Dedifferentiated amniotic fluid mesenchymal stem cell (primary cell): ENCODE data around the gene CPXM1.

Experiments used
- DNase-seq: peaks from one replicate; pipeline ENCODE4 v3.0.0-alpha.2; 2016; ENCODE audit errors: extremely low spot score

The CPXM1 gene

DNA sequence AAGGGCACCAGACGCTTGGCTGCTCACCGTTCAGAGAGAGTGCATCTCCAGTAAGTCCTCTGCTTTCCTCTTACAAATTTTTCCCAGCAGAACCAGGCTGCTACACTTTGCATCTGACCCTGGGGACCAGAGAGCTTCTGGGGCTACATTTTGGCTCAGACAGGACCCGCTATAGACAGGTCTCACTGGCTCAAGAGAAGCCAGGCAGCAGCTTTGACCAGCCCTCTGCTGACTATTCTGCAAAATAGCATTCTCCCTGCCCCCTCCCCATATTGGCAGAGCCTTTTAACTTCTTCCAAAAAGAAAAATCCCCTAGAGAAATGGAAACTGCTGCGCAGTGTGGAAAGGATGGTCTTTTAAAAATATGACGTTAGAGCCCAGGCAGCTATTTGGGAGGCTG is 37.2 kb downstream of the CPXM1 start:
- no peak for DNase-seq

DNA sequence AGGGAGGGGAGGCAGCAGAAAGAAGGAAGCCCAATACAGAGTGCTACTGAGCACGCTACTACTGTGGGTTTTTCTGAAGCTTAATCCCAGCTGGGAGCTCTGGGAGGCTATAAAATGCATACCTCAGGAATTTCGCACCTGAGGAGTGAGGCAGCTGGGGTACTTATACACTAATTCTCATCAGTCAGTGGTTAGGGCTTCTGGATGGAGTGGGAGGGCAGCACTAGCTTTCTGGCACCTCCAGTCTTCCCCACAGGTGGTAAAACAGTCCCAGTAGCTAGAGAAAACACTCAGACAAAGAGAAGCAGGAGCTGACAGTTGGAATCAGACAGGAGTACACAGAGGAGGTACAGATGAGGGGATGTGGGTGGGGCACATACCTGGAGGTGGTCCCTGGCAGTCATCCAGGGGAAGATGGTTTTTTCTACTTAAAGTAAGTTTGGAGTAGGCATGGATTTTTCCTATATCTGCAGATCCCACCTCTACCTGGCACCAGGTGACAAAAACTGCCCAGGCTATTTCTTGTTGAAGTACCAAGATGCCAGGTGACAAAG is 37.8 kb downstream of the CPXM1 start:
- no peak for DNase-seq

DNA sequence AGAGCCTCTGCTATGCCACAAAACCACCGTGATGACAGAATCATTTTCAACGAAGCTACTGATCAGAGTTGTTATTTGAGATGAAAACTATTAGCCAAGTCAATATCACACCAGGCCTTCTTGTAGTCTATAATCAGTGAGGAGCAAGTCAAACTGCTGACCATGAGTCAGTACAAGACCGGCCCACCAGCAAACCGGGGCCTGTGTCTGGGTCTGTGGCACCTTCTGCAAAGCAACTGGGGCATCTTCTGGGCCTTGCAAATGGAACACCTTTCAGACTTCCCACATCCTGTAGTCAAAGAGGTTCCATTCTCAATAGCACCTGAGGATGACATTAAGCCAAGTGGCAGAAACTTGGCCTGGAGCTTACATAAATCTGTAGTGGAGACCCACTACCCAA is 38.5 kb downstream of the CPXM1 start:
- no peak for DNase-seq

DNA sequence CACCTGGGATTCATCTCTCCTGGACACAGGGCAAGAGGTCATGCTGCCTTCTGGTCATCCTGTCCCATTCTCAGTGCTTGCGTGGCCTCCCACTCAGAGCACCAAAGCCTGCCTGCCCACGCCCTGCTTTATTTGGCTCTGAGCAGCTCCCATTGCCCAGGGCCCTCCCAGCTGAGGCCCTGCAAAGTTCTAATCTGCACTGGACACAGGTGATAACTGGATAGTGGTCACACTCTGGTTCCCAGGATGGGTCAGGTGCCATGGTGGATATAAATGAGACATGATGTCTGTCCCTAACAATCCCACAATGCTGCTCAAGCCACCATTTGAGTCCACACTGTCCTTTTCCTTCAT is 39.5 kb downstream of the CPXM1 start:
- no peak for DNase-seq

DNA sequence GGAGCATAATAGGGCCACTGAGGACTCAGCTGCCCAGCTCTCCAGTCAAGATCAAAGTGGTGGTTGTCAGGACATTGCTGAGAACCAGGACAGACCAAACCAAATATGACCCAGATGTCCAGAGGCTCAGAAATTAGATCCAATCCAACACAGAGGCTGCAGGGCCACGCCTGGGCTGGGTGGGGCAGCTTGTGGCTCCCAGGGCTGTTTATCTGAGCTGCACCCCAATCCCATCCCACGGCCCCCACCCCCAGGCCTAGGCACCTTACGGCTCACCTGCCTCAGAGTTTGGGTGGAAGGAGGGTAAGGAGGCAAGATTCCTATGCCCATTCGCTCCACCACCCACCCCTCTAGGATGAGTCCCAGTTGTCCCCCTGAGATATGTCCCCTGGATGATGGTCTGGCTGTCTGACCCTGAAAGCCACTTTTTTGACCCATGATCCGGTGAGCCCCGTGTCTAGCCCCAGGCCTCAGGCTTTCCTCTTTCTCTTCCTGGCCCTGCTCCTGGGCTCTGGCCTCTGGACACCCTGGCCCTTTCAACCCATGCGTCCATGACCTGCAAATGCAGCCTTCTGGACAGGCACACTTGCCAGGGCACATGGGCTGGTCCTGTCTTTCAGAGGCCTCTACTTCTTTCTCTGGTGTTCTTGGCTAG is 40.0 kb downstream of the CPXM1 start:
- no peak for DNase-seq

DNA sequence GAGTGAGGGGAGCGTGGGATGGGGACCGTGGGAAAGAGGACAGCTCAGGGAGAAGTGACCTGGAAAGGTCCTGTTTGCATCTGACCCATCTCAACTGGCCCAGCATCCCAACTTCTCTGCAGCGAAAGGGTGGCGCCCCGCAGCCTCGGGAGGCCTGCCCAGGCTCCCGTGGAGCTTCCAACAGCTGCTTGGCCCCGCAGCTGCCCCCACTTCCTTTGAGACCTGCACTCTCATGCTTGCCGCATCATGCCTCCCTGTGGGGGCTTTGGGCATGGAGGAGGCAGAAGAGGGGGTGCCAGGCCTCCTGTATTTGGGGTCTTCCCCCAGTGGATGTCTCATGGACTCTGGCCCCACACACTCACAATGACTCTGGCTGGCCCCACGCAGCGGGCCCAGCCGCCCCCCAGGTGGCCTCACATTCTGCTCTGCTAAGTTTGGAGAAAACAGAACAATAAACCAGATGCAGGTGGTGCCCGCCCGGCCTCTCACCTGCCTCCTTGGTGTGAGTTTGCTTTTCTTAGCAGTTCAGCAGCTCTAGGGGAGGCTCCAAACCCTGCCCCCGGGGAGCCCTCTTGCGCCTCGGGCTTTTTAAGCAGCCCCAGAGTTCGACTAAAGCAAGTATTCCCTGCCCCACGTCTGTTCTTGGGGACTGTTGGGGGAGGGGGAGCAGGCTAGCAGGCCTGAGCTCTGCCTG is 40.7 kb downstream of the CPXM1 start:
- no peak for DNase-seq

DNA sequence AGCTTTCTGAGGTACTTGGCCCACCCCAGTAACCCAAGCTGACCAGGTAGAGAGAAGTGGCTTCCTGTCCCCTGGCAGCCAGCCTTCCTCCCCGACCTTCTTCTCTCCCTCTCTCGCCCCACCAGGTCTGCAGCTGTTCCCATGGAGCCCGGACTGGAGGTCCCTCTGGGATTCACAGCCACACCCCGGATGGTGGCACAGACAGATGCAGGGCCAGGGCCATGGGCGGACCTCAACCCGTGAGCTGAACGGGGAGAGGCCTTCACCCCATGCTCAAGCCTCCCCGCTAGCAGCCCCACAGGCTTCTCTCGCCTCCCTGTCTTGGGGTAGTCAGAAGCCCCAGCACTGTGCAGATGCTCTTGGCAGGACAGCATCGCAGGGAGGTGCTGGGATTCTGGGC is 41.3 kb downstream of the CPXM1 start:
- no peak for DNase-seq

DNA sequence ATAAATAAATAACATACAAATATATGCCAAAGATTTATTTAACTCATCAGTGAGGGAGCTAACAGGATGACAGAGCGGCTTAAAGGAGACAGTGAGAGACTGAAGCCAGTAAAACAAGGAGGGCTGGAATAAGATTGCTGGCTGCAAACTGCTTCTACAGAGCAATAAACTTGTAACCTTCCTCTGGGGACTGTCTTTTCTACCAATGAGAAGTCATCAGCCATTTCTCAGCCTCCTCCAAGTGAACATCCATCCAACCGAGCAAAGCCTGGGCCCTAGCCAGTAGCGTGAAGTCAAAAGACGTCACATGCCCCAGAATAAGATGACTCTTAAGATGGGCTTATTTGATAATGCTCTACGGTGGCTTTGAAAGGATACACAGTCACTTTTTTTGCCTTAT is 42.5 kb downstream of the CPXM1 start:
- DNase-seq = no peak

DNA sequence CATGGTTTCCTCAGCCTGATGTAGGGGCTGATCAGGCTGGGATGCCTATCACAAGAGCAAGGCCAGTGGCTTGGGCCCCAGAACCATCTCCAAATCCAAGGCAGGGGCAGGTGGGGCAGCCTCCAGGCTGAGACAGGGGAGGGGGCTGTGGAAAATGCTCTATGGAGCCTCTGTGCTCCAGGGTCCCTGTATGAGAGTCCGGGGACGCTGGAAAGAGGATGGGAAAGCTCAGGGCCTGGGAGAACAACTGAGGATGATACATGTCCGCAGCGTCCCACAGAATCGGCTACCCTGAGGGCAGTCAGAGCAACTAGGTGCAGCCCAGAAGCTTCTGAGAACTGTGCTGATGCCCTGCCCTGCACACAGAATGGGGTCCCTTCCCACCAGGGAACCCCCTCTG is 43.4 kb downstream of the CPXM1 start:
- DNase-seq = no peak

DNA sequence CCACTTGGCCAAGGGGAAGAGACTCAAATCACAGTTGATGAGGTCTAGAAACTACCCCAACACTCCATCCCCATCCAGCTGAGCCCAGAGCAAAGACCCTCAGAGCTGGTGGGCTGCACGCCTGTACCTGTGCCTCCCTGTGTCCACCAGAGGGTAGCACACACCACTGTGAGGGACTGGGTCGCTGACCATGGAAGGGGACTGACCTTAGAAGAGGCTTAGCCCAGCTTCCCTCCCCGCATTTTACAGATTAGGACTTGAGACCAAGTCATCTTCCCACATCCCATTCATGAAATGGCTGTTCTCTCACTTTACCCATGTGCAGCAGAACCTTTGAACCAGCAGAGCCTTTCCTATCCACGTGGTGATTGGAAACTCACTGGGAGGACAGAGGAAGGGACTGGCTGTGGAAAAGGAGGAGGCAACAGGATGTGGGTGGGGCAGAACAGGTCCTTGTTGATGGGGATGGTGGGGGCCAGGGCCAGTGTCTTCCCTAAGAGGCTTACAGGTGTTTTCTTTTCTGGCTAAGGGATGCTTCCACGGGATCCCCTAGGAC is 44.3 kb downstream of the CPXM1 start:
- DNase-seq = no peak

DNA sequence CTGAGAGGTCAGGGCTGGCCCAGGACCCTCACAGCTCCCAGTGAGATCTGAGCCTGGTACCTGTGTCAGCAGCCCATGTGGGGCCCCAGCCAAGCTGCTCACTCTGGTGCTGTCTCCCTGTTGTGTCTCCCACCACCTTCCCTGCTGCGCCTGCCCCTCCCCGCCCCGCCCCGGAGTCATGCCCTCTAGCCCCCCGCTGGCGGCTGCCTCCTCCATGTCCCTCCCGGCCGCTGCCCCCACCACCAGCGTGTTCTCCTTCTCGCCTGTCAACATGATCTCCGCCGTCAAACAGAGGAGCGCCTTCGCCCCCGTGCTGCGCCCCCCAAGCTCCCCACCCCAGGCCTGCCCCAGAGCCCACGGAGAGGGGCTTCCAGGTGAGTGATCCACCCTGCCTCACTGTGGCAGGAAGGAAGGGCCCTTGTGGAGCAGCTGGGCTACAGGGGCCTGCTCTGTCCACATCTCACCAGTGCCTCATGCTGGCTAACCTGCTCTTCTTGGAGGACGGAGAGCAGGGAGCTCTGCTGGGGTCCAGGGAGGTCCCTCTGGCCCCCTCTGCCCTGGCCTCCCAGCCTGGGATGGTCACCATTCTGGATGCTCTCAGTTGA is 44.9 kb downstream of the CPXM1 start:
- no peak for DNase-seq

DNA sequence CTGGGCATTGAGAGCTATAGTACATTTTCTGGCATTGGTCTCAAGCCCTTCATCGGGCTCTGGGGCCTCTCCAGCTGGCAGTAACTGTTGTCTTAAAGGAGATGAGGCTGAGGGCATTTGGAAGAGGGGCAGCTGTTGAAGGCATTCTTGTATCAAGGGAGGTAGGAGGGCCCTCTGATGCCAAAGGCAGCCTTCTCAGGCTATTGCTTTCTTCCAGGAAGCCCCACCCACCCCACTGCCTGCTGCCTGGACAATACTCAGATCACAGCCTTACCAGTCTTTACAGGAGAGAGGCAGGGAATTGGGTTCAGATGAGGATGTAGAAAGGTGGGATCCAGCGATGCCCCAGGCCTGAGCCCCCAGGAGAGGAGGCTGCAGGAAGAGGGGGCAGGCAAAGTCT is 46.0 kb downstream of the CPXM1 start:
- DNase-seq = no peak

DNA sequence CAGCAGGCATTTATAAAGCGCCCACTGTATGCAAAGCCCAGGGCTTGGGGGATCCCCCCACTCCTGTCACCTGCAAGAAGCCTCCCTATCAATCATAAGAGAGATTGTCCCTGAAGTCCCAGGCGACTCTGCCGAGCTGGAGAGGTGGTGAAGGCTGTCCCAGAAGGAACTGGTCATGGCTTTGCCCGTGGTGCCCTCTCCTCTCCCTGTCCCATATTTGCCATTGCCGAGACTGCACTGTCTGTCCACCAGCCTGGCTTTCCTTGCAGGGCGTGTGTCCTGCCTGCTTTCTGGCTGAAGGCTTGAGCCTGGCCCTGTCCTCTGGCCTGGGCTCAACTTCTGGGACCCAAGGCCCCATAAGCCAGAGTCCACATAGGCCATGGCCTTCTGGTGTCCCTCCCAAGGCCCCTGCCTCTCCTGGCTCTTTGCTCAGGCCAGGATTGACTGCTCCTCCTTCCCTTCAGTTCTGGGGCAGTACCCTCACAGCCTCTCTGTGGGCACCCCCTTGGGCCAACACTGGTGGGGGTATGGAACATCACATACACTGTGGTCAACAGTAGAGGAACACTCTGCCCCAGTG is 46.9 kb downstream of the CPXM1 start:
- DNase-seq = no peak

DNA sequence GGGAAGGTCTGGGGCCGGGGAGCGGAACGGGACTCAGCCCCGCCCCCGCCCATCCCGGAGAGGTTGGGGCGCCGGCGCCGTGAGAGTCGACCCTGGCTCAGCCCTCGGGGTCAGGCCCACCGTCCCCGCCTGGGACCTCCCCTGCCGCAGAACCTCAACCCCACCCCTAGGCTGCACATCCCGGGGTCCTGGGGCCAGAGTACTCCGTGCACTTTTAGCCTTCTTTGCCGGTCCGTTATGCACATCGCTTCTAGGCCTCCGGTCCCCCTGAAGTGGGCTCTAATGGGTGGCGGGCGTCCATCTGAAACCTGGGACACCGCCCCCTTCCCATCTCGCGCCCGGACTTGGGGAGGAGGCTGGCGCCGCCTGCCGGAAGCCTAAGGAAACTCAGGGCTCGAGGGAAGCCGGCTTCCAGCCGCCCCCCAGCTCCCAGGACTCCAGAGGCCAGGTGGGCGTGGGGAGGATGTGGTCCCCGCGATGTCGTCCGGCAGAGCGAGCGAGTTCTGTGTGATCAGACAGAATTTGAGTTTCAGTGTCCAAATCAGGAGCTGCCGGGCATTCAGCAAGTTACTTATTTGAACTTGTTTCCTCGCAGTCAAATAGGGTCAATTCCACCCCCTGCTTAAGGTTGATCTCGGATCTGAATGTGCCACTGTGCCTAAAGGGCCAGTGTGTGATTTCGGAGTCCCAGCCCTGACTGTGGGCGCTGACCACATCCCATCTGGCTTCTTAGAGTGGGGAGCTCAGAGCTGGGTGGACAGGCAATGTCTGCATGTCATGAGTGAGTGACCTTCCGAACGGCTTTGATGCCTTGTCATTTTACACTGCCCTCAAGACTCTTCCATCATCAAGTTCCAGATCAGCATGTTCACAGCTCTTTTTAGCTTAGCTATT is 47.6 kb downstream of the CPXM1 start:
- peak; percentile 27 for DNase-seq

DNA sequence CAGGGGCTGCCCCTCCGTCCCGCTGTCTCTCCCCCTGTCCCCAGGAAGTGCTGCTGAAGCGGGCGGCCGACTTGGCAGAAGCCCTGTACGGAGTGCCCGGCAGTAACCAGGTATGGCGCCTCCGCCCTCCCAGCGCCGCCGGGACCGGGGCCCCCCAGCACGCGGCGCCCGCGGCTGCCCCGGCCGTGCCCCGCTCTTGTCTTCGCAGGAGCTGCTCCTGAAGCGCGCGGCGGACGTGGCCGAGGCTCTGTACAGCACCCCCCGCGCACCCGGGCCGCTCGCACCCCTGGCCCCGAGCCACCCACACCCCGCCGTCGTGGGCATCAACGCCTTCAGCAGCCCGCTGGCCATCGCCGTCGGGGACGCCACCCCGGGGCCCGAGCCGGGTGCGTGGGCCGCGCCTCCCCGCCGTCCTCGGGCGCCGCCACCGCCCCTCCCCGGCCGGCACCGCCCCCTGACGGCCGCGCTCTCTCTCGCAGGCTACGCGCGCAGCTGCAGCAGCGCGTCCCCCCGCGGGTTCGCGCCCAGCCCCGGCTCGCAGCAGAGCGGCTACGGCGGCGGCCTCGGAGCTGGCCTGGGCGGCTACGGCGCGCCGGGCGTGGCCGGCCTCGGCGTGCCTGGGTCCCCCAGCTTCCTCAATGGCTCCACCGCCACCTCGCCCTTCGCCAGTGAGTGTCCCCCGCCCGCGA is 48.4 kb downstream of the CPXM1 start:
- no peak for DNase-seq

DNA sequence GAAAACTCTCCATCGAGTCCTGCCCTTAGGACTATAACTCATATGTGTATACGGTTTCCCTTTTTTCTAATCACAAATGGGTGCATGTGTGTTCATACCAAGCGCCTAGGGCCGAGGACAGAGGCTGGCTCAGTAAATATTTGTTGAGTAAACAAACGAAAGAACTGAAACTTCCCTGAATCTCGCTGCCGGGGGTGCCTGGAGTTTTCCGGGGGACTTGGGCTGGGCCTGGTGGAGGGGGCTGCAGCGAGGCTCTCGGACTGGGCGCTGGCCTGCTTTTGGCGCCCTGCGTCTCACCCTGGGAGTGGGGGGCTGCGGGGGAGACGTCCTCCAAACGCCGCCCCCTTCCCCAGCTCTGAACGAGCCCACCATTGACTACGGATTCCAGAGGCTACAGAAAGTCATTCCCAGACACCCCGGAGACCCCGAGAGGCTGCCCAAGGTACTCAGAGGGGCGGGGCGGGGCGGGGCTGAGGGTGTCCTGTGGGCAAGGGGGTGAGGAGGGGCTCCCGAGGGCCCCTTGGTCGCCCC is 49.0 kb downstream of the CPXM1 start:
- DNase-seq = no peak

DNA sequence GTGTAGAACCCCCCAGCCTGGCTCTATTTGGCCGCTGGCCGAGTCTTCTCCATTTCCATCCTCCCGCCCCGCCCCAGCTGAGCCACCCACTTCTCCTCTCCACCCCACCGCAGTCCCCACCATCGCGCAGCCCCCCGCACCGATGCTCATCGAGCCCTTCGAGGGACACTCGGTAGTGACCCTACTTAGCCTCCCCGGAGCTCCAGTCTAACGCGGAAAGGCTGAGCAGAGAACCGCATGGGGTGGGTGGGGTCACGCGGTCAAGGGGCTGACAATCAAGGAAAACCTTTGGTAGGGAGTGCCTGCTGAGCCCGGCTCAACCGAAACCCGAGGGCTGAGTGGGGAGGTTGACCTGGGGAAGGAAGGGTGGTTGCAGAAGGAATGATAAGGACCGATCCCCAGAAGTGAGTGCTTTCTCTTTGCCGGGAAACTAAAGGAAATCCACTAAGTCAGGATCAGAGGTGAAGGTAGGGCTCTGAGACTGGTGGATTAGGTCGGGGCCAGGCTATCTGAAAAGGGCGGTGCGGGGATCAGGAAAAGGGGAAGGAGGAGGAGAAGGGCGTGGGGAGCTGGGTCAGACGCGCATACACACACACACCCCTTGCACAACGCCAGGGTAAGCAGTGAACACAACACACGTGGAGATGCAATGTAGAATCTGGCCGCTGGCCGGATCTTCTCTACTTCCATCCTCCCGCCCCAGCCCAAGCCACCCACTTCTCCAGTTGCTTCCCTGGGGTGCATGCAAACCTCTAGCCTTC is 49.8 kb downstream of the CPXM1 start:
- peak; percentile 27 for DNase-seq

DNA sequence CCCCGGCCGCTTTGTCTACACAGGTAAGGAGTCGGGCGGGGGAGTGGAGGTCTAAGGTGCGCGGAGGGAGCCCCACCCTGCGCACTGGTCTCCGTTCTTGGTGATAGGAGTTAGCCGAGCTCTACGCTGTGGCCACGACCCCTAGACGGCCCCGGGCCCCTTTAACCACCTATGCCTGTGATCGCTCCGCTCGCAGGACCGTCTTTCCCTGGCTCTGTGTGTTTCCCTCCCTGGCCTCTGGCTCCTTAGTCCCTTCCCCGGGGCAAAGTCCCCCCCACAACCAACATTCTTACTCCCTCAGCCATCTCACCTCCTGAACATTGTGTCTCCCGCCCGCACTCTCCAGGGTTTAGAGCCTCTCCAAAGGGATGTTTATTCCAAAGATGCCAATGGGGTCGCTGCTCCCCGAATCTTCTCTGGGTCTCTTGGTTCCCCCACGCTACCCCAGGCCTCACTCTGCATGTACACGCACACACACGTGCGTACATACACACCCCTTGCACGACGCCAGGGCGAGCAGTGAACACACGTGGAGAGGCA is 50.4 kb downstream of the CPXM1 start:
- no peak for DNase-seq

DNA sequence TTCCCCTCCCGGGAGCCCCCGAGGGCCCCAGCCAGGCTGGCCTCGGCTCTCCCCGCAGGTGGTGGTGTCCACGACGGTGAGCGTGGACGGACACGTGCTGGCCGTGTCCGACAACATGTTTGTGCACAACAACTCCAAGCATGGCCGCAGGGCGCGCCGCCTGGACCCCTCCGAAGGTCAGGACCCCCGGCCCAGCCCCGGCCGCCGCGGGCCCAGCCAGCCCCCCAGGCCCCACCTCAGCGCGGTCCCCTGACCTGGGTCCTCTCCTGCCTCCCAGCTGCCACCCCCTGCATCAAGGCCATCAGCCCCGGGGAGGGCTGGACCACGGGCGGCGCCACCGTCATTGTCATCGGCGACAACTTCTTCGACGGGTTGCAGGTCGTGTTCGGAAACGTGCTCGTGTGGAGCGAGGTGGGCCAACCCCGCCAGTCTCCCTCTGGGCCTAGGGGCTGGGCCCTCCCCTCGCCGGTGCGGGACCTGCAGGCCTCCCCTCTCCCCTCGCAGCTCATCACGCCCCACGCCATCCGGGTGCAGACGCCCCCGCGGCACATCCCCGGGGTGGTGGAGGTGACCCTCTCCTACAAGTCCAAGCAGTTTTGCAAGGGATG is 51.0 kb downstream of the CPXM1 start:
- DNase-seq = no peak
